ENCODE data around the gene CCR1.
"Not testable (repeated sequence)": the region's sequence is repeated elsewhere in the genome, so short reads cannot be mapped to it uniquely, and the experiment has no call there.

Gene CCR1

GRCh38 chr3:46163556-46164041 is 44.5 kb downstream of the CCR1 start:
- no peak for DNase-seq

DNA sequence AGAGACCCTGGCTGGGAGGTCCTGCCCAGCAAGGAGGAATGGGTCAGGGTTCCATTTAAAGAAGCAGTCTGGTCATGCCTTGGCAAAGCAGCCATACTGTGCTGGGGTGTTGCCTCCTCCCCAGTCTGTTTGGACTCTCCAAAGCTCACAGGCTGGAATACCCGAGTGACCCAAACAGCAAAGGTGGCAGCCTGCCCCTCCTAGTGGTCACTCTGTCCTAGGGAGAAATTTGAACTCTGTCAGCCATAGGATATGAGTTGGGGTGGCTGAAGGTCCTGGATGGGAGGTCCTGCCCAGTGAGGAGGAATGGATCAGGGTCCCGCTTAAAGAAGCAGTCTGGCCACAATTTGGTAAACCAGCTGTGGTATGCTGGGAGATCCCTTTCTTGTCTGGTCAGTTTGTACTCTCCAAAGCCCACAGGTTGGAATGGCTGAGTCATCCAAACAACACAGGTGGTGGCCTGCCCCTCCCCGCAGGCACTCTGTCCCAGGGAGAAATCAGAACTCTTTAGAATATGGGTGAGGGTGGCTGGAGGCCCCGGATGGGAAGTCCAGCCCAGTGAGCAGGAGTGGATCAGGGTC is 45.0 kb downstream of the CCR1 start:
- no peak for DNase-seq

DNA sequence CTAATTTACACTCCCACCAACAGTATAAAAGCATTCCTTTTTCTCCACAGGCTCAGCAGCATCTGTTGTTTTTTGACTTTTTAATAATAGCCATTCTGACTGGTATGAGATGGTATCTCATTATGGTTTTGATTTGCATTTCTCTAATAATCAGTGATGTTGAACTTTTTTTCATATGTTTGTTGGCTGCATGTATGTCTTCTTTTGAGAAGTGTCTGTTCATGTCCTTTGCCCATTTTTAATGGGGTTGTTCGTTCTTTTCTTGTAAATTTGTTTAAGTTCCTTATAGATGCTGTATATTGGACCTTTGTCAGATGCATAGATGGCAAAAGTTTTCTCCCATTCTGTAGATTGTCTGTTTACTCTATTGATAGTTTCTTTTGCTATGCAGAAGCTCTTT is 50.4 kb downstream of the CCR1 start:
- not testable (repeated sequence) for DNase-seq

- DNase-seq: no peak
Observed at GRCh38 chr3:46154311-46154710, 53.8 kb downstream of the CCR1 start.
